ENCODE measurements around the gene PDS5A. TPM values are rescaled to one million over a fixed set of nuclear protein-coding genes. Genes with fewer than 3 reads are reported as not detected.
"Not testable (repeated sequence)": the region's sequence is repeated elsewhere in the genome, so short reads cannot be mapped to it uniquely, and the experiment has no call there.

Gene PDS5A
- total RNA-seq, 1 donor from 2014 or later, result 46.7 TPM

GRCh38 chr4:39924014-39924413 lies 53.7 kb downstream of the PDS5A start:
- DNase-seq (ENCODE audit: low read depth), result no peak
- H3K4me3 ChIP-seq (ENCODE audit: low read depth, low read length), result no peak overlapping the region
- TF ChIP-seq CTCF (conservative IDR thresholded peaks at IDR 0.05; ENCODE audit: low read depth, low read length), result no peak

- no peak overlapping the region for H3K4me3 ChIP-seq (ENCODE audit: low read depth, low read length)
- TF ChIP-seq CTCF (conservative IDR thresholded peaks at IDR 0.05; ENCODE audit: low read depth, low read length), result no peak
- DNase-seq (ENCODE audit: low read depth), result no peak
Observed at GRCh38 chr4:39922399-39922798, 55.3 kb downstream of the PDS5A start.

GRCh38 chr4:39913471-39913870 lies 64.2 kb downstream of the PDS5A start:
- no peak for DNase-seq (ENCODE audit: low read depth)
- no peak for TF ChIP-seq CTCF (conservative IDR thresholded peaks at IDR 0.05; ENCODE audit: low read depth, low read length)
- no peak overlapping the region for H3K4me3 ChIP-seq (ENCODE audit: low read depth, low read length)

GRCh38 chr4:39910064-39910463 lies 67.6 kb downstream of the PDS5A start:
- DNase-seq (ENCODE audit: low read depth), result no peak
- no peak overlapping the region for H3K4me3 ChIP-seq (ENCODE audit: low read depth, low read length)
- no peak for TF ChIP-seq CTCF (conservative IDR thresholded peaks at IDR 0.05; ENCODE audit: low read depth, low read length)

GRCh38 chr4:39908284-39908683 lies 69.4 kb downstream of the PDS5A start:
- H3K4me3 ChIP-seq (ENCODE audit: low read depth, low read length), result no peak overlapping the region
- no peak for TF ChIP-seq CTCF (conservative IDR thresholded peaks at IDR 0.05; ENCODE audit: low read depth, low read length)
- no peak for DNase-seq (ENCODE audit: low read depth)

GRCh38 chr4:39905656-39906055 lies 72.1 kb downstream of the PDS5A start:
- TF ChIP-seq CTCF (conservative IDR thresholded peaks at IDR 0.05; ENCODE audit: low read depth, low read length), result no peak
- H3K4me3 ChIP-seq (ENCODE audit: low read depth, low read length), result no peak overlapping the region
- no peak for DNase-seq (ENCODE audit: low read depth)

GRCh38 chr4:39905019-39905418 lies 72.7 kb downstream of the PDS5A start:
- not testable (repeated sequence) for H3K4me3 ChIP-seq (ENCODE audit: low read depth, low read length); DNase-seq (ENCODE audit: low read depth)

- no peak for DNase-seq (ENCODE audit: low read depth)
- H3K4me3 ChIP-seq (ENCODE audit: low read depth, low read length), result no peak overlapping the region
- no peak for TF ChIP-seq CTCF (conservative IDR thresholded peaks at IDR 0.05; ENCODE audit: low read depth, low read length)
Observed at GRCh38 chr4:39900966-39901365, 76.7 kb downstream of the PDS5A start.
